GM10266 (cell line): ENCODE data around the gene TBXA2R.

Experiments used
- DNase-seq: peaks from one replicate; pipeline ENCODE4 v3.0.0; 2012; ENCODE audit errors: extremely low spot score
- CTCF ChIP-seq: IDR thresholded peaks from 2 replicates; pipeline ENCODE4 v1.5.1; 2012; ENCODE audit warnings: mild to moderate bottlenecking, low read depth; ENCODE audit not compliant: control insufficient read depth, insufficient read depth; ENCODE audit errors: missing control alignments

The TBXA2R gene

GRCh38 chr19:3638208-3639193 is 31.8 kb upstream of the TBXA2R start:
- no peak for DNase-seq
- no peak for TF ChIP-seq CTCF

GRCh38 chr19:3637621-3638020 is 30.9 kb upstream of the TBXA2R start:
- TF ChIP-seq CTCF = no peak
- no peak for DNase-seq

- no peak for TF ChIP-seq CTCF
- DNase-seq = no peak
Measured at GRCh38 chr19:3636962-3637361, 30.3 kb upstream of the TBXA2R start.

- no peak for TF ChIP-seq CTCF
- DNase-seq = no peak
Measured at GRCh38 chr19:3636506-3636905, 29.8 kb upstream of the TBXA2R start.

- TF ChIP-seq CTCF = no peak
- DNase-seq = no peak
Measured at GRCh38 chr19:3634496-3635045, 27.9 kb upstream of the TBXA2R start.

- DNase-seq = no peak
- TF ChIP-seq CTCF = no peak
Measured at GRCh38 chr19:3633559-3633988, 26.9 kb upstream of the TBXA2R start.

GRCh38 chr19:3632739-3633558 is 26.3 kb upstream of the TBXA2R start:
- no peak for DNase-seq
- TF ChIP-seq CTCF = no peak
